Measurements from ENCODE around the gene LMNTD1.

The LMNTD1 gene

GRCh38 chr12:25526778-25527177 is 26.3 kb downstream of the LMNTD1 start:
- TF ChIP-seq CTCF (IDR thresholded peaks at IDR 0.05) = no peak
- no peak for DNase-seq (ENCODE audit: low spot score)
- Histone ChIP-seq H3K27ac (no peak overlapping the region), H3K4me3 (no peak overlapping the region)

GRCh38 chr12:25524366-25524765 is 28.7 kb downstream of the LMNTD1 start:
- DNase-seq (ENCODE audit: low spot score) = no peak
- TF ChIP-seq CTCF (IDR thresholded peaks at IDR 0.05) = no peak
- Histone ChIP-seq H3K27ac (no peak overlapping the region), H3K4me3 (no peak overlapping the region)

GRCh38 chr12:25521625-25522256 is 31.3 kb downstream of the LMNTD1 start:
- no peak overlapping the region for H3K4me3 ChIP-seq
- no peak for TF ChIP-seq CTCF (IDR thresholded peaks at IDR 0.05)
- DNase-seq (ENCODE audit: low spot score) = no peak
- H3K27ac ChIP-seq = no peak overlapping the region

GRCh38 chr12:25518512-25518911 is 34.6 kb downstream of the LMNTD1 start:
- Histone ChIP-seq H3K4me3 (no peak overlapping the region), H3K27ac (no peak overlapping the region)
- no peak for TF ChIP-seq CTCF (IDR thresholded peaks at IDR 0.05)
- DNase-seq (ENCODE audit: low spot score) = no peak

GRCh38 chr12:25504744-25505143 is 48.3 kb downstream of the LMNTD1 start:
- no peak for TF ChIP-seq CTCF (IDR thresholded peaks at IDR 0.05)
- DNase-seq (ENCODE audit: low spot score) = no peak
- no peak overlapping the region for H3K27ac ChIP-seq
- H3K4me3 ChIP-seq = no peak overlapping the region

GRCh38 chr12:25503666-25504065 is 49.4 kb downstream of the LMNTD1 start:
- Histone ChIP-seq H3K27ac (no peak overlapping the region), H3K4me3 (no peak overlapping the region)
- TF ChIP-seq CTCF (IDR thresholded peaks at IDR 0.05) = no peak
- no peak for DNase-seq (ENCODE audit: low spot score)

GRCh38 chr12:25502596-25502995 is 50.5 kb downstream of the LMNTD1 start:
- Histone ChIP-seq H3K4me3 (no peak overlapping the region), H3K27ac (no peak overlapping the region)
- no peak for DNase-seq (ENCODE audit: low spot score)
- TF ChIP-seq CTCF (IDR thresholded peaks at IDR 0.05) = no peak
